Measurements from ENCODE around the gene FBXW7.

FBXW7 gene

GRCh38 chr4:152348670-152349069 is 187.2 kb downstream of the FBXW7 start:
- H2AFZ ChIP-seq (ENCODE audit: low read depth, low read length) = no peak overlapping the region
- no peaks in the 10 kb centered on the region for H3K27me3 ChIP-seq (ENCODE audit: control insufficient read depth in 1 of 2, insufficient read depth in 1 of 2, low read length in 2 of 2)
- WGBS = no CpG with 5 or more reads among the region's 1 CpG
- DNase-seq = peak; percentile 41
- H3K36me3 ChIP-seq (ENCODE audit: control insufficient read depth in 1 of 2, insufficient read depth in 2 of 2, low read depth in 1 of 2, low read length in 2 of 2) = peaks cover 0 to 39% of the 10 kb centered on the region in 2 experiments
- H3K27ac ChIP-seq (ENCODE audit: low read length, poor library complexity, severe bottlenecking) = no peak overlapping the region
- H4K91ac ChIP-seq (ENCODE audit: low read length) = no peak overlapping the region
- H2BK120ac ChIP-seq (ENCODE audit: low read depth, low read length) = no peak overlapping the region
- H4K8ac ChIP-seq (ENCODE audit: low read length) = no peak overlapping the region
- H3K4me1 ChIP-seq (ENCODE audit: control insufficient read depth, insufficient read depth, low read depth, low read length) = no peaks in the 10 kb centered on the region
- H2BK12ac ChIP-seq (ENCODE audit: low read length in 2 of 2) = no peak overlapping the region
- peak overlapping the region in 1 of 2 experiments; percentile 86 for H3K4me3 ChIP-seq (ENCODE audit: insufficient read depth in 1 of 2, low read depth in 1 of 2, low read length in 2 of 2)
- H3K4me2 ChIP-seq (ENCODE audit: low read length, poor library complexity, severe bottlenecking) = no peak overlapping the region
- no peak overlapping the region for H2BK5ac ChIP-seq (ENCODE audit: low read depth, low read length, poor library complexity, severe bottlenecking)
- no peak overlapping the region for H3K14ac ChIP-seq (ENCODE audit: low read length in 2 of 2)
- H2AK5ac ChIP-seq (ENCODE audit: low read length, severe bottlenecking) = no peak overlapping the region
- no peak overlapping the region for H2BK15ac ChIP-seq (ENCODE audit: low read depth, poor library complexity, severe bottlenecking)
- H3K18ac ChIP-seq (ENCODE audit: low read depth in 1 of 2, low read length in 2 of 2) = no peak overlapping the region
- no peaks in the 10 kb centered on the region for H3K9me3 ChIP-seq (ENCODE audit: control insufficient read depth, low read length)
- H3K9ac ChIP-seq (ENCODE audit: low read length) = peak overlapping the region; percentile 96
- H3K23ac ChIP-seq (ENCODE audit: low read length in 2 of 2) = no peak overlapping the region
- peaks cover 1% of the 10 kb centered on the region for H3K79me1 ChIP-seq (replicated peaks; ENCODE audit: low read length, poor library complexity, severe bottlenecking)
- H3K4ac ChIP-seq (ENCODE audit: low read depth in 1 of 2, low read length in 2 of 2) = no peak overlapping the region

- DNase-seq = no peak
- Histone ChIP-seq H3K23ac (ENCODE audit: low read length in 2 of 2) (no peak overlapping the region), H3K14ac (ENCODE audit: low read length in 2 of 2) (no peak overlapping the region), H2BK15ac (ENCODE audit: low read depth, poor library complexity, severe bottlenecking) (no peak overlapping the region), H2AK5ac (ENCODE audit: low read length, severe bottlenecking) (no peak overlapping the region), H4K8ac (ENCODE audit: low read length) (no peak overlapping the region), H4K91ac (ENCODE audit: low read length) (no peak overlapping the region), H2BK120ac (ENCODE audit: low read depth, low read length) (no peak overlapping the region), H3K4me1 (ENCODE audit: control insufficient read depth, insufficient read depth, low read depth, low read length) (no peaks in the 10 kb centered on the region), H3K27me3 (ENCODE audit: control insufficient read depth in 1 of 2, insufficient read depth in 1 of 2, low read length in 2 of 2) (no peaks in the 10 kb centered on the region), H3K9me3 (ENCODE audit: control insufficient read depth, low read length) (no peaks in the 10 kb centered on the region), H3K4me3 (ENCODE audit: insufficient read depth in 1 of 2, low read depth in 1 of 2, low read length in 2 of 2) (no peak overlapping the region), H3K4ac (ENCODE audit: low read depth in 1 of 2, low read length in 2 of 2) (no peak overlapping the region), H2BK5ac (ENCODE audit: low read depth, low read length, poor library complexity, severe bottlenecking) (no peak overlapping the region), H2BK12ac (ENCODE audit: low read length in 2 of 2) (no peak overlapping the region), H3K27ac (ENCODE audit: low read length, poor library complexity, severe bottlenecking) (no peak overlapping the region), H3K4me2 (ENCODE audit: low read length, poor library complexity, severe bottlenecking) (no peak overlapping the region), H3K18ac (ENCODE audit: low read depth in 1 of 2, low read length in 2 of 2) (no peak overlapping the region), H3K79me1 (replicated peaks; ENCODE audit: low read length, poor library complexity, severe bottlenecking) (peaks cover 1% of the 10 kb centered on the region), H3K9ac (ENCODE audit: low read length) (peak overlapping the region; percentile 96), H2AFZ (ENCODE audit: low read depth, low read length) (no peak overlapping the region), H3K36me3 (ENCODE audit: control insufficient read depth in 1 of 2, insufficient read depth in 2 of 2, low read depth in 1 of 2, low read length in 2 of 2) (peaks cover 0 to 42% of the 10 kb centered on the region in 2 experiments)
- WGBS = 100% methylated on average over 3 of the region's 4 CpGs
Observed at GRCh38 chr4:152346979-152347378, 188.9 kb downstream of the FBXW7 start.

GRCh38 chr4:152346526-152346925 is 189.4 kb downstream of the FBXW7 start:
- no peak overlapping the region for H2BK120ac ChIP-seq (ENCODE audit: low read depth, low read length)
- no peak overlapping the region for H3K18ac ChIP-seq (ENCODE audit: low read depth in 1 of 2, low read length in 2 of 2)
- peaks cover 0 to 47% of the 10 kb centered on the region in 2 experiments for H3K36me3 ChIP-seq (ENCODE audit: control insufficient read depth in 1 of 2, insufficient read depth in 2 of 2, low read depth in 1 of 2, low read length in 2 of 2)
- H2AFZ ChIP-seq (ENCODE audit: low read depth, low read length) = no peak overlapping the region
- no peaks in the 10 kb centered on the region for H3K4me1 ChIP-seq (ENCODE audit: control insufficient read depth, insufficient read depth, low read depth, low read length)
- no peaks in the 10 kb centered on the region for H3K27me3 ChIP-seq (ENCODE audit: control insufficient read depth in 1 of 2, insufficient read depth in 1 of 2, low read length in 2 of 2)
- H2AK5ac ChIP-seq (ENCODE audit: low read length, severe bottlenecking) = no peak overlapping the region
- no peak overlapping the region for H3K4me2 ChIP-seq (ENCODE audit: low read length, poor library complexity, severe bottlenecking)
- H3K4ac ChIP-seq (ENCODE audit: low read depth in 1 of 2, low read length in 2 of 2) = no peak overlapping the region
- no peaks in the 10 kb centered on the region for H3K9me3 ChIP-seq (ENCODE audit: control insufficient read depth, low read length)
- DNase-seq = no peak
- no peak overlapping the region for H4K8ac ChIP-seq (ENCODE audit: low read length)
- no peak overlapping the region for H3K23ac ChIP-seq (ENCODE audit: low read length in 2 of 2)
- H3K9ac ChIP-seq (ENCODE audit: low read length) = no peak overlapping the region
- no peak overlapping the region for H2BK15ac ChIP-seq (ENCODE audit: low read depth, poor library complexity, severe bottlenecking)
- no peak overlapping the region for H3K4me3 ChIP-seq (ENCODE audit: insufficient read depth in 1 of 2, low read depth in 1 of 2, low read length in 2 of 2)
- WGBS = 100% methylated on average over 2 of the region's 2 CpGs
- H2BK5ac ChIP-seq (ENCODE audit: low read depth, low read length, poor library complexity, severe bottlenecking) = no peak overlapping the region
- H2BK12ac ChIP-seq (ENCODE audit: low read length in 2 of 2) = no peak overlapping the region
- no peak overlapping the region for H3K14ac ChIP-seq (ENCODE audit: low read length in 2 of 2)
- H3K79me1 ChIP-seq (replicated peaks; ENCODE audit: low read length, poor library complexity, severe bottlenecking) = peaks cover 3% of the 10 kb centered on the region
- H4K91ac ChIP-seq (ENCODE audit: low read length) = no peak overlapping the region
- no peak overlapping the region for H3K27ac ChIP-seq (ENCODE audit: low read length, poor library complexity, severe bottlenecking)

- Histone ChIP-seq H3K4me3 (ENCODE audit: insufficient read depth in 1 of 2, low read depth in 1 of 2, low read length in 2 of 2) (no peak overlapping the region), H3K27me3 (ENCODE audit: control insufficient read depth in 1 of 2, insufficient read depth in 1 of 2, low read length in 2 of 2) (no peaks in the 10 kb centered on the region), H3K18ac (ENCODE audit: low read depth in 1 of 2, low read length in 2 of 2) (no peak overlapping the region), H2AFZ (ENCODE audit: low read depth, low read length) (no peak overlapping the region), H3K27ac (ENCODE audit: low read length, poor library complexity, severe bottlenecking) (no peak overlapping the region), H3K79me1 (replicated peaks; ENCODE audit: low read length, poor library complexity, severe bottlenecking) (peaks cover 12% of the 10 kb centered on the region), H3K9ac (ENCODE audit: low read length) (no peak overlapping the region), H3K23ac (ENCODE audit: low read length in 2 of 2) (no peak overlapping the region), H3K9me3 (ENCODE audit: control insufficient read depth, low read length) (no peaks in the 10 kb centered on the region), H3K4me2 (ENCODE audit: low read length, poor library complexity, severe bottlenecking) (no peak overlapping the region), H2BK120ac (ENCODE audit: low read depth, low read length) (no peak overlapping the region), H2BK5ac (ENCODE audit: low read depth, low read length, poor library complexity, severe bottlenecking) (no peak overlapping the region), H4K8ac (ENCODE audit: low read length) (no peak overlapping the region), H2BK15ac (ENCODE audit: low read depth, poor library complexity, severe bottlenecking) (no peak overlapping the region), H3K14ac (ENCODE audit: low read length in 2 of 2) (no peak overlapping the region), H3K4ac (ENCODE audit: low read depth in 1 of 2, low read length in 2 of 2) (no peak overlapping the region), H2AK5ac (ENCODE audit: low read length, severe bottlenecking) (no peak overlapping the region), H4K91ac (ENCODE audit: low read length) (no peak overlapping the region), H3K36me3 (ENCODE audit: control insufficient read depth in 1 of 2, insufficient read depth in 2 of 2, low read depth in 1 of 2, low read length in 2 of 2) (peaks cover 0 to 65% of the 10 kb centered on the region in 2 experiments), H2BK12ac (ENCODE audit: low read length in 2 of 2) (no peak overlapping the region), H3K4me1 (ENCODE audit: control insufficient read depth, insufficient read depth, low read depth, low read length) (no peaks in the 10 kb centered on the region)
- no peak for DNase-seq
Observed at GRCh38 chr4:152344001-152344400, 191.9 kb downstream of the FBXW7 start.
